ENCODE results near the gene DLGAP1. TPM values are rescaled to one million over a fixed set of nuclear protein-coding genes. Genes with fewer than 3 reads are reported as not detected.

The DLGAP1 gene
- total and polyA plus RNA-seq, 3 donors from 2014 or later, result 18.6 to 93.8 (median 69.1) TPM

DNA sequence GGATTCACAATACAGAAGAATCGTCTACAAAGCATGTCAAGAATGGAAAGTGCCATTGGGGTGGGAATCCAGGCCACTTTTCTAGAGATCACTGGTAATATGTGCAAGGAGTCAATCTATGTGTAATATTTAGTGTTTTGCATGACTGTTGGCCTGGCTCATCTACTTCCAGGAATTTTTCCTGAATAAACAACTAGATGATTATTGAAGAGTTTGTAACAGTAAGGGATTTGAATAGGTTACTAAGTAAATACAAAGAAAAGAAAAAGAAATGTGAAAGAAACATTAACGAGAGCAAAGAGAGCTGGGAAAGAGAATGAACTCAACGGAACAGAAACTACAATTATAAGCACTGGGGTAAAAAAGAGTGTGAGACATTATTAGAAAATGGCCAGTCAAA, 599.1 kb downstream of the DLGAP1 start:
- no peaks in the 10 kb centered on the region for H3K9me3 ChIP-seq
- no peak for DNase-seq
- H3K4me1 ChIP-seq, result no peaks in the 10 kb centered on the region
- H3K27me3 ChIP-seq, result no peaks in the 10 kb centered on the region
- no peaks in the 10 kb centered on the region for H3K36me3 ChIP-seq (ENCODE audit: low read depth, missing control alignments)
- H3K27ac ChIP-seq, result no peak overlapping the region
- TF ChIP-seq, protein P1, sequence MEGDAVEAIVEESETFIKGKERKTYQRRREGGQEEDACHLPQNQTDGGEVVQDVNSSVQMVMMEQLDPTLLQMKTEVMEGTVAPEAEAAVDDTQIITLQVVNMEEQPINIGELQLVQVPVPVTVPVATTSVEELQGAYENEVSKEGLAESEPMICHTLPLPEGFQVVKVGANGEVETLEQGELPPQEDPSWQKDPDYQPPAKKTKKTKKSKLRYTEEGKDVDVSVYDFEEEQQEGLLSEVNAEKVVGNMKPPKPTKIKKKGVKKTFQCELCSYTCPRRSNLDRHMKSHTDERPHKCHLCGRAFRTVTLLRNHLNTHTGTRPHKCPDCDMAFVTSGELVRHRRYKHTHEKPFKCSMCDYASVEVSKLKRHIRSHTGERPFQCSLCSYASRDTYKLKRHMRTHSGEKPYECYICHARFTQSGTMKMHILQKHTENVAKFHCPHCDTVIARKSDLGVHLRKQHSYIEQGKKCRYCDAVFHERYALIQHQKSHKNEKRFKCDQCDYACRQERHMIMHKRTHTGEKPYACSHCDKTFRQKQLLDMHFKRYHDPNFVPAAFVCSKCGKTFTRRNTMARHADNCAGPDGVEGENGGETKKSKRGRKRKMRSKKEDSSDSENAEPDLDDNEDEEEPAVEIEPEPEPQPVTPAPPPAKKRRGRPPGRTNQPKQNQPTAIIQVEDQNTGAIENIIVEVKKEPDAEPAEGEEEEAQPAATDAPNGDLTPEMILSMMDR (IDR thresholded peaks at IDR 0.05), result no peak
- no peak for TF ChIP-seq POLR2A (IDR thresholded peaks at IDR 0.05)
- intact Hi-C loops (cut with DNase I; ENCODE audit: low total_unique reads), result no loop called here
- no peak overlapping the region for H3K4me3 ChIP-seq
- WGBS, 2 donors, result 80 to 90% methylated on average over 3 of the region's 3 CpGs

DNA sequence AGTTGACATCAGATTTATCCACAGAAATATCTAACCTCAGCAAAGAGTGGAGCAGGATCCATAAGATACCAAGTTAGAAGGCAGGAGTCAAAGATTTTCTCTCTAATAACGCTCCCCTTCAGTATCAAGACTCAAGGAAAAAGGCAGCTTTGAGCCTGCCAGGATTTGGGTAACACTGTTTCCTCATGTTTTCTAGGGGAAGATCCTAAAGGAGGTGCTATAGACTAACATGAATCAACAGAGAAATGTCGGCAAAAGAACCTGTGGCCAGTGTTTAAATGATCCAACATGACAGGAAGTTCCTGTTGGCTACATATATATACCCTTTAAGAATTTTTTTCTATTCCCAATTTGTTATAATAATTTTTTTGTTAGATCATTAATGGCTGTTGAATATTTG, 602.8 kb downstream of the DLGAP1 start:
- Histone ChIP-seq H3K27me3 (no peaks in the 10 kb centered on the region), H3K27ac (no peak overlapping the region), H3K4me3 (no peak overlapping the region), H3K36me3 (ENCODE audit: low read depth, missing control alignments) (no peaks in the 10 kb centered on the region), H3K4me1 (no peaks in the 10 kb centered on the region), H3K9me3 (no peaks in the 10 kb centered on the region)
- no peak for DNase-seq
- TF ChIP-seq, protein P1 (IDR thresholded peaks at IDR 0.05), result no peak
- TF ChIP-seq POLR2A (IDR thresholded peaks at IDR 0.05), result no peak
- intact Hi-C loops (cut with DNase I; ENCODE audit: low total_unique reads), result no loop called here
- WGBS, 2 donors, result 91 to 98% methylated on average over 2 of the region's 2 CpGs

DNA sequence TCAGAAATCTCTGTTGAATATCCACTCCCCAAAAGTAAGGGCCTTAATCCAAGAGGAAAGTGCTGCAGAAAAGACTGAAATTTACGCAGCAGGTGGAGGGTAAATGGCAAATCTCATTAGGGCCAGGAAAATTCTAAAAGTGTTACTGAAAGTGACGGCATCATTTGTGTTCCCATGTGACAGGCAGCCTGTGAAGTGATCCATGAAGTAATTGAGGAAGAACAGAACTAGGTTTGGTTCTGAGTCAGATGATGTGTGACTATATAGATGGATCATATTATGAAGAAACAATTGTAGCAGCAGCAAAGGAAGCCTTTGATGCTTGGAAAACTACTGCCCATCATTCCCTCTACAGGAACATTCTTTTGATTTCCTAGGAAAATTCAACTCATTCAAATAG, 603.9 kb downstream of the DLGAP1 start:
- DNase-seq, result no peak
- H3K27me3 ChIP-seq, result no peaks in the 10 kb centered on the region
- WGBS, 2 donors, result 90 to 100% methylated on average over 2 of the region's 2 CpGs
- TF ChIP-seq POLR2A (IDR thresholded peaks at IDR 0.05), result no peak
- TF ChIP-seq, protein P1 (IDR thresholded peaks at IDR 0.05), result no peak
- intact Hi-C loops (cut with DNase I; ENCODE audit: low total_unique reads), result no loop called here
- no peaks in the 10 kb centered on the region for H3K9me3 ChIP-seq
- no peaks in the 10 kb centered on the region for H3K36me3 ChIP-seq (ENCODE audit: low read depth, missing control alignments)
- no peak overlapping the region for H3K27ac ChIP-seq
- H3K4me1 ChIP-seq, result no peaks in the 10 kb centered on the region
- no peak overlapping the region for H3K4me3 ChIP-seq

DNA sequence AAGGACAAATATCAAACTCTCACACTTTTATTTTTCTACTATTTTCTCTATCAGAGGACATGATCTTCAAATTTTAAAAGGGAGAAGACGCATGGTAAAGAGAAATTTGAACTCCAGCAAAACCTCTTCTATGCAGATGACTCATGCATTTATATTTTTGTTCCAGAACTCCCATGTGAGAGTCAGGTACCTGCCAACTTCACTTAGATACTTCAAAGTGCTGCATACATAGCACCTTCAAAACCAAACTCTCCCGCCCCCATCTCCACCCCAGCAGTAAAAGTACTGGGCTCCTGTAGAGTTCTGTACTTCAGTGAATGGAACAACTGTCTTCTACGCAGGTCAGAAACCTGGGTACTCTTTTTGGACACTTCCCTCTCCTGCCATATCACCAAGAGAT, 606.8 kb downstream of the DLGAP1 start:
- WGBS, 2 donors, result 81 to 88% methylated on average over 3 of the region's 3 CpGs

DNA sequence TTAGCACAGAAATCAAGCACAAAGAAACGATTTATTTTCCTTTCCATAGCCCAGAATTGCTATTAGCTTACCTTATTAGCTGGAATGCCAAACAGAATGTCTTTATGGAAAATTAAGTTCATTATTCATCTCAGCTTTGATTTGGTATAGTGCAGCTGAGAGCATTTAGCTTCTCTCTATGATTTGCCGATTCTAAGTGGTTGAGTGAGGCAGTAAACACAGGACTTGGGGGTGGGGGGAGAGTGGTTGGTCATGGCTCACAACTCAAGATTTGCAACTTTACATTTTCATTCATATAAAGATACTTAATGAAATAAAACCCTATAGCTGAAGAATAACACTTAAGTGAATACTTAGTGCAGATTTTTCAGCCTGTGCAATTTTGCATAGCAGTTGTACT, 609.9 kb downstream of the DLGAP1 start:
- WGBS, 2 donors, result 80 to 81% methylated on average over 2 of the region's 2 CpGs
- no peaks in the 10 kb centered on the region for H3K36me3 ChIP-seq (ENCODE audit: low read depth, missing control alignments)
- no peak overlapping the region for H3K4me3 ChIP-seq
- H3K9me3 ChIP-seq, result no peaks in the 10 kb centered on the region
- H3K4me1 ChIP-seq, result no peaks in the 10 kb centered on the region
- intact Hi-C loops (cut with DNase I; ENCODE audit: low total_unique reads), result no loop called here
- no peak overlapping the region for H3K27ac ChIP-seq
- no peak for DNase-seq
- TF ChIP-seq POLR2A (IDR thresholded peaks at IDR 0.05), result no peak
- TF ChIP-seq, protein P1 (IDR thresholded peaks at IDR 0.05), result no peak
- H3K27me3 ChIP-seq, result no peaks in the 10 kb centered on the region

More for the DNA sequence above, 606.8 kb downstream of the DLGAP1 start:
- Histone ChIP-seq H3K9me3 (no peaks in the 10 kb centered on the region), H3K27me3 (no peaks in the 10 kb centered on the region), H3K4me1 (no peaks in the 10 kb centered on the region), H3K27ac (no peak overlapping the region), H3K4me3 (no peak overlapping the region), H3K36me3 (ENCODE audit: low read depth, missing control alignments) (no peaks in the 10 kb centered on the region)
- no peak for TF ChIP-seq POLR2A (IDR thresholded peaks at IDR 0.05)
- TF ChIP-seq, protein P1 (IDR thresholded peaks at IDR 0.05), result no peak
- no peak for DNase-seq
- intact Hi-C loops (cut with DNase I; ENCODE audit: low total_unique reads), result no loop called here

Data from testis (tissue), 3 donors.